H1 (cell line): ENCODE measurements around the gene HAT1. TPM values are rescaled to one million over a fixed set of nuclear protein-coding genes. Genes with fewer than 3 reads are reported as not detected.

Source experiments
- CTCF ChIA-PET: fragments of 300-600 bp; sonication (Branson Sonifier 250); formaldehyde crosslinking; loops from one replicate; lab custom pipeline; 2021; ENCODE audit not compliant: partially characterized antibody; lab: Charles Lee
- POLR2A ChIA-PET: fragments of 300-600 bp; sonication (Branson Sonifier 250); formaldehyde crosslinking; loops from one replicate; lab custom pipeline; 2021; ENCODE audit warnings: inconsistent platforms; ENCODE audit not compliant: partially characterized antibody; lab: Charles Lee
- DNase-seq, 2 experiments: peaks; one replicate each; pipeline versions ENCODE4 v3.0.0 to v3.0.0-alpha.2; 2010 to 2022; ENCODE audit warnings: low spot score in 2 of 2, low read depth in 1 of 2, mixed read lengths in 1 of 2
- FAIRE-seq: peaks from 2 replicates; lab custom pipeline; 2011; peaks lifted over from hg19 to GRCh38; lab: Jason Lieb, UNC
- H2AFZ ChIP-seq: 2 replicates; pipeline ENCODE4 v1.8.1; 2012; ENCODE audit warnings: low read length, inconsistent platforms
- H2AK5ac ChIP-seq: 2 replicates; pipeline ENCODE4 v1.6.1; 2013; ENCODE audit warnings: low read depth, low read length
- H2BK120ac ChIP-seq: replicated peaks from 2 replicates; pipeline ENCODE3; 2013; ENCODE audit warnings: low read depth, low read length, inconsistent platforms
- H2BK12ac ChIP-seq: 2 replicates; pipeline ENCODE4 v1.6.1; 2013; ENCODE audit warnings: low read depth, low read length
- H2BK15ac ChIP-seq: 2 replicates; pipeline ENCODE4 v1.6.1; 2013; ENCODE audit warnings: low read length
- H2BK20ac ChIP-seq: 2 replicates; pipeline ENCODE4 v1.6.1; 2013; ENCODE audit warnings: low read length
- H2BK5ac ChIP-seq: 2 replicates; pipeline ENCODE4 v1.6.1; 2013; ENCODE audit warnings: low read depth, low read length
- H3K14ac ChIP-seq: 2 replicates; pipeline ENCODE4 v1.6.1; 2013; ENCODE audit warnings: inconsistent platforms; ENCODE audit not compliant: insufficient read length
- H3K18ac ChIP-seq: 2 replicates; pipeline ENCODE4 v1.6.1; 2013; ENCODE audit warnings: low read length; ENCODE audit errors: extremely low read depth
- H3K23ac ChIP-seq: 2 replicates; pipeline ENCODE4 v1.6.1; 2013; ENCODE audit warnings: inconsistent platforms; ENCODE audit not compliant: insufficient read length
- H3K23me2 ChIP-seq: 2 replicates; pipeline ENCODE4 v1.6.1; 2013; ENCODE audit warnings: low read depth, low read length
- H3K27ac ChIP-seq: 2 replicates; pipeline ENCODE4 v1.6.1; 2011; ENCODE audit warnings: low read depth, low read length, inconsistent platforms
- H3K27me3 ChIP-seq, 4 experiments: replicated peaks in 1 of 4; 1 replicate in 1 of 4; 2 replicates in 3 of 4; pipeline versions ENCODE4 v1.6.1 to v1.8.1; 2011 to 2013; ENCODE audit warnings: low read length in 3 of 4, mild to moderate bottlenecking in 3 of 4, inconsistent platforms in 2 of 4, mixed read lengths in 2 of 4, moderate library complexity in 1 of 4; ENCODE audit not compliant: control insufficient read depth in 3 of 4, insufficient read depth in 3 of 4; ENCODE audit errors: extremely low read depth in 1 of 4
- H3K36me3 ChIP-seq, 4 experiments: 2 replicates each; pipeline versions ENCODE4 v1.6.1 to v1.8.1; 2011 to 2013; ENCODE audit warnings: mild to moderate bottlenecking in 4 of 4, low read length in 3 of 4, moderate library complexity in 2 of 4, control low read depth in 1 of 4, inconsistent platforms in 1 of 4; ENCODE audit not compliant: insufficient read depth in 4 of 4, control insufficient read depth in 2 of 4
- H3K4ac ChIP-seq: replicated peaks from 2 replicates; pipeline ENCODE3; 2013; ENCODE audit warnings: low read length, low read depth, mixed read lengths, inconsistent platforms; ENCODE audit not compliant: insufficient read length
- H3K4me1 ChIP-seq, 4 experiments: replicated peaks in 1 of 4; 1 replicate in 1 of 4; 2 replicates in 3 of 4; pipeline versions ENCODE4 v1.6.1 to v1.8.1; 2011 to 2013; ENCODE audit warnings: low read length in 3 of 4, inconsistent platforms in 2 of 4, mixed read lengths in 1 of 4; ENCODE audit not compliant: insufficient read depth in 4 of 4, control insufficient read depth in 3 of 4
- H3K4me2 ChIP-seq, 2 experiments: 2 replicates each; pipeline versions ENCODE4 v1.6.1 to v1.8.1; 2011 to 2013; ENCODE audit warnings: low read depth in 2 of 2, low read length in 2 of 2, control low read depth in 1 of 2, inconsistent platforms in 1 of 2, mild to moderate bottlenecking in 1 of 2; ENCODE audit not compliant: insufficient read depth in 1 of 2
- H3K4me3 ChIP-seq, 4 experiments: fragments of 200-600, 300-600 bp in 1 of 4; sonication (generic), shearing (Covaris generic), sonication (Bioruptor Twin) in 1 of 4; 2 replicates each; pipeline versions ENCODE4 v1.5.1 to v1.8.1; 2011 to 2016; ENCODE audit warnings: low read length in 4 of 4, low read depth in 3 of 4, control low read depth in 2 of 4, inconsistent platforms in 2 of 4, mild to moderate bottlenecking in 2 of 4, mixed read lengths in 1 of 4, moderate library complexity in 1 of 4; ENCODE audit not compliant: insufficient read depth in 2 of 4; ENCODE audit errors: extremely low read depth in 1 of 4
- H3K56ac ChIP-seq: replicated peaks from 2 replicates; pipeline ENCODE3; 2013; ENCODE audit warnings: low read depth, mild to moderate bottlenecking, mixed read lengths, low read length, inconsistent platforms; ENCODE audit not compliant: insufficient read length
- H3K79me1 ChIP-seq: 2 replicates; pipeline ENCODE4 v1.6.1; 2013; ENCODE audit warnings: low read depth, low read length, control low read depth
- H3K79me2 ChIP-seq, 2 experiments: 2 replicates each; pipeline versions ENCODE4 v1.6.1 to v1.8.1; 2012 to 2013; ENCODE audit warnings: low read length in 2 of 2, mild to moderate bottlenecking in 2 of 2, inconsistent platforms in 1 of 2; ENCODE audit not compliant: insufficient read depth in 2 of 2, control insufficient read depth in 1 of 2
- H3K9ac ChIP-seq, 4 experiments: replicated peaks in 1 of 4; 1 replicate in 1 of 4; 2 replicates in 3 of 4; pipeline versions ENCODE4 v1.6.1 to v1.8.1; 2011 to 2013; ENCODE audit warnings: low read depth in 3 of 4, low read length in 3 of 4, control low read depth in 2 of 4, mild to moderate bottlenecking in 2 of 4, moderate library complexity in 2 of 4, inconsistent platforms in 1 of 4; ENCODE audit errors: extremely low read depth in 1 of 4
- H3K9me3 ChIP-seq, 2 experiments: 2 replicates each; pipeline versions ENCODE4 v1.6.1 to v1.8.1; 2012 to 2013; ENCODE audit warnings: mild to moderate bottlenecking in 2 of 2, moderate library complexity in 2 of 2, control low read depth in 1 of 2, inconsistent platforms in 1 of 2, low read depth in 1 of 2, low read length in 1 of 2, mixed read lengths in 1 of 2; ENCODE audit not compliant: insufficient read depth in 2 of 2
- H4K20me1 ChIP-seq, 2 experiments: replicated peaks in 1 of 2; 2 replicates each; pipeline versions ENCODE3 to v1.8.1; 2011 to 2013; ENCODE audit warnings: inconsistent platforms in 2 of 2, low read length in 2 of 2, mild to moderate bottlenecking in 1 of 2; ENCODE audit not compliant: insufficient read depth in 2 of 2, control insufficient read depth in 1 of 2
- H4K5ac ChIP-seq: 2 replicates; pipeline ENCODE4 v1.6.1; 2013; ENCODE audit warnings: low read length, low read depth, mixed read lengths, inconsistent platforms; ENCODE audit not compliant: insufficient read length
- H4K8ac ChIP-seq: 2 replicates; pipeline ENCODE4 v1.8.0; 2013; ENCODE audit warnings: mild to moderate bottlenecking, moderate library complexity, low read length, inconsistent platforms; ENCODE audit not compliant: insufficient read depth; ENCODE audit errors: extremely low read depth
- H4K91ac ChIP-seq: replicated peaks from 2 replicates; pipeline ENCODE3; 2013; ENCODE audit warnings: low read length, mixed read lengths, inconsistent platforms; ENCODE audit not compliant: insufficient read length
- CBX5 ChIP-seq: fragments of 300-800, 300-1000 bp; sonication (generic); IDR thresholded peaks from 2 replicates; pipeline ENCODE4 v1.7.1; 2016; ENCODE audit warnings: antibody characterized with exemption, low read length, low read depth
- CBX8 ChIP-seq: fragments of 300-800, 300-1000 bp; sonication (generic); IDR thresholded peaks from 2 replicates; pipeline ENCODE4 v1.7.1; 2016; ENCODE audit warnings: low read depth, low read length, borderline replicate concordance
- RAD21 ChIP-seq, 2 experiments: IDR thresholded peaks in 1 of 2; conservative IDR thresholded peaks in 1 of 2; 2 replicates each; pipeline ENCODE4 v1.6.1; 2011; ENCODE audit warnings: low read depth in 2 of 2, low read length in 2 of 2, improper control_type of control experiment in 1 of 2, inconsistent platforms in 1 of 2, mild to moderate bottlenecking in 1 of 2, moderate library complexity in 1 of 2
- WGBS, 2 experiments: shearing (Covaris generic) in 1 of 2; methylation state at CpG; one replicate each; pipeline versions ENCODE4 v1.1.6 to v1.1.7; 2013 to 2015; ENCODE audit warnings: low lambda C conversion rate in 2 of 2, mixed read lengths in 2 of 2, inconsistent platforms in 1 of 2, low coverage in 1 of 2, missing lambda C conversion rate in 1 of 2; ENCODE audit not compliant: insufficient replicate concordance in 2 of 2, insufficient coverage in 1 of 2, insufficient read length in 1 of 2; ENCODE audit errors: extremely low coverage in 1 of 2, missing lambda C conversion rate in 1 of 2; 5-methylcytosine and 5-hydroxymethylcytosine counted together
- polyA plus RNA-seq, 7 experiments: library from polyadenylated mRNA; depleted of rRNA in 3 of 7; stranded (reverse) in 5 of 7; unstranded in 2 of 7; fragments of >200 nt in 5 of 7; fragments of 200-250 nt in 2 of 7; gene quantifications; 1 replicate in 5 of 7; 2 replicates in 1 of 7; 4 replicates in 1 of 7; pipeline versions ENCODE4 v1.2.1 to v1.2.3, GENCODE V29; 2011 to 2013; ENCODE audit warnings: missing spikeins in 2 of 7, mixed read lengths in 2 of 7
- total RNA-seq: library from RNA; stranded (reverse); fragmentation: NEBNext Ultra II Directional; extraction: Animal tissue kit (Norgen Biotek cat#: 25700); gene quantifications from 2 replicates; pipeline ENCODE4 v1.2.1, GENCODE V29; 2021

Gene HAT1
- total and polyA plus RNA-seq, 2 of the 8 experiments (the other 6 are each of a cell fraction or from before 2014, with no cell fraction given), result 44.6 to 74.2 TPM

GRCh38 chr2:172021074-172021931, 99.0 kb downstream of the HAT1 start:
- Histone ChIP-seq H4K20me1 (no peaks in the 10 kb centered on the region), H3K23me2 (no peaks in the 10 kb centered on the region; the same call in 1 of the 2 replicates), H2BK5ac (no peak overlapping the region), H3K79me2 (no peaks in the 10 kb centered on the region), H3K27me3 (no peaks in the 10 kb centered on the region), H3K4ac (no peak overlapping the region), H3K9ac (no peak overlapping the region), H2AFZ (no peak overlapping the region), H3K4me3 (no peak overlapping the region), H2BK20ac (no peak overlapping the region), H3K14ac (no peak overlapping the region), H3K56ac (no peak overlapping the region), H4K5ac (no peak overlapping the region), H3K23ac (no peak overlapping the region), H3K9me3 (no peaks in the 10 kb centered on the region), H2BK120ac (no peak overlapping the region), H3K27ac (no peak overlapping the region), H2BK15ac (no peak overlapping the region), H3K36me3 (no peaks in the 10 kb centered on the region), H3K4me2 (no peak overlapping the region), H3K18ac (no peak overlapping the region), H2BK12ac (no peak overlapping the region), H4K8ac (no peak overlapping the region), H4K91ac (no peak overlapping the region), H2AK5ac (no peak overlapping the region), H3K4me1 (peaks cover 0 to 4% (median 0%) of the 10 kb centered on the region in 4 experiments; a peak in 2 of 7 replicates), H3K79me1 (no peaks in the 10 kb centered on the region)
- DNase-seq, result no peak
- peak; percentile 68 for FAIRE-seq
- WGBS, 2 experiments, result 65 to 100% methylated on average over 2 to 8 of the region's 8 CpGs
- no peak for TF ChIP-seq CBX5
- peak in 1 of 2 experiments; percentile 3; a peak in 1 of 4 replicates for TF ChIP-seq RAD21 (IDR thresholded peaks at IDR 0.05 in 1 of 2, conservative IDR thresholded peaks at IDR 0.05 in 1 of 2; ENCODE audit: low read depth in 2 of 2, low read length in 2 of 2)
- no peak for TF ChIP-seq CBX8
- CTCF ChIA-PET, result interaction anchor here (0.6 to 2.5 kb wide), 6 partner anchors 9 to 591 kb away, joined by 3 to 6 read pairs (median 3); no protein-coding TSS in a partner anchor
- POLR2A ChIA-PET, result interaction anchor here (0.7 kb wide), 1 partner anchor 9 kb away, joined by 3 read pairs; no protein-coding TSS in a partner anchor
